SK-N-SH treated with all-trans-retinoic acid at 6 μM for 48 hours (cell line): ENCODE results near the gene AKIP1.

Source experiments
- ATAC-seq: fragments of 200-7000 bp; cut with Tn5 transposase; 3 replicates; pipeline ENCODE4 v1.9.1; 2020; ENCODE audit warnings: mild to moderate bottlenecking, moderate library complexity
- BACH2 ChIP-seq: fragments of 250-450 bp; sonication (Bioruptor Pico); IDR thresholded peaks from 2 replicates; pipeline ENCODE4 v1.9.0; 2021; ENCODE audit warnings: mild to moderate bottlenecking, borderline replicate concordance
- ESRRG ChIP-seq: fragments of 250-450 bp; sonication (Bioruptor Pico); IDR thresholded peaks from 2 replicates; pipeline ENCODE4 v1.6.1; 2021; ENCODE audit warnings: mild to moderate bottlenecking
- ISL1 ChIP-seq: fragments of 250-450 bp; sonication (Bioruptor Pico); IDR thresholded peaks from 2 replicates; pipeline ENCODE4 v2.1.2; 2022; ENCODE audit warnings: mild to moderate bottlenecking, moderate library complexity
- OSR1 ChIP-seq: fragments of 250-450 bp; sonication (Bioruptor Pico); IDR thresholded peaks from 2 replicates; pipeline ENCODE4 v1.8.0; 2022; ENCODE audit warnings: moderate library complexity, mild to moderate bottlenecking, inconsistent platforms
- PPARA ChIP-seq: fragments of 250-450 bp; sonication (Bioruptor Pico); IDR thresholded peaks from 2 replicates; pipeline ENCODE4 v1.5.0; 2020; ENCODE audit warnings: mild to moderate bottlenecking, borderline replicate concordance
- RARB ChIP-seq: fragments of 250-450 bp; sonication (Bioruptor Pico); IDR thresholded peaks from 2 replicates; pipeline ENCODE4 v1.8.0; 2021; ENCODE audit warnings: mild to moderate bottlenecking, moderate library complexity
- TCF4 ChIP-seq: fragments of 250-450 bp; sonication (Bioruptor Pico); IDR thresholded peaks from 2 replicates; pipeline ENCODE4 v1.8.0; 2021; ENCODE audit warnings: mild to moderate bottlenecking, moderate library complexity, borderline replicate concordance
- TOX ChIP-seq: fragments of 250-450 bp; sonication (Bioruptor Pico); IDR thresholded peaks from 2 replicates; pipeline ENCODE4 v1.8.0; 2021; ENCODE audit warnings: mild to moderate bottlenecking, moderate library complexity, borderline replicate concordance
- ZC3H10 ChIP-seq: fragments of 250-450 bp; sonication (Bioruptor Pico); IDR thresholded peaks from 2 replicates; pipeline ENCODE4 v1.5.1; 2021; ENCODE audit warnings: mild to moderate bottlenecking, moderate library complexity
- ZFP3 ChIP-seq: fragments of 250-450 bp; sonication (Bioruptor Pico); IDR thresholded peaks from 2 replicates; pipeline ENCODE4 v1.5.0; 2020; ENCODE audit warnings: mild to moderate bottlenecking, moderate library complexity
- ZFP30 ChIP-seq: fragments of 450-650 bp; formaldehyde crosslinking; IDR thresholded peaks from 2 replicates; pipeline ENCODE4 v1.5.0; 2022; ENCODE audit warnings: mild to moderate bottlenecking, moderate library complexity
- ZNF565 ChIP-seq: fragments of 450-650 bp; formaldehyde crosslinking; conservative IDR thresholded peaks from 2 replicates; pipeline ENCODE4 v1.5.0; 2020; ENCODE audit warnings: low read depth, mild to moderate bottlenecking, moderate library complexity
- ZNF70 ChIP-seq: fragments of 450-650 bp; formaldehyde crosslinking; IDR thresholded peaks from 2 replicates; pipeline ENCODE4 v1.5.0; 2020; ENCODE audit warnings: mild to moderate bottlenecking, moderate library complexity
- ZNF8 ChIP-seq: fragments of 450-650 bp; formaldehyde crosslinking; IDR thresholded peaks from 2 replicates; pipeline ENCODE4 v1.5.0; 2020; ENCODE audit warnings: mild to moderate bottlenecking, moderate library complexity
- TF ChIP-seq, protein P1 (sequence below): fragments of 250-450 bp; sonication (Bioruptor Pico); IDR thresholded peaks from 2 replicates; pipeline ENCODE4 v1.5.1; 2021; ENCODE audit warnings: mild to moderate bottlenecking, moderate library complexity
- TF ChIP-seq, protein P2 (sequence below): fragments of 250-450 bp; sonication (Bioruptor Pico); IDR thresholded peaks from 2 replicates; pipeline ENCODE4 v1.5.0; 2020; ENCODE audit warnings: mild to moderate bottlenecking, moderate library complexity
- TF ChIP-seq, protein P3 (sequence below): fragments of 250-450 bp; sonication (Bioruptor Pico); IDR thresholded peaks from 2 replicates; pipeline ENCODE4 v1.5.1; 2020; ENCODE audit warnings: low read depth, mild to moderate bottlenecking, moderate library complexity
- TF ChIP-seq, protein P4 (sequence below): fragments of 250-450 bp; sonication (Bioruptor Pico); IDR thresholded peaks from 2 replicates; pipeline ENCODE4 v1.8.0; 2021; ENCODE audit warnings: low read depth, mild to moderate bottlenecking, moderate library complexity, borderline replicate concordance
- TF ChIP-seq, protein P5 (sequence below): fragments of 250-450 bp; sonication (Bioruptor Pico); IDR thresholded peaks from 2 replicates; pipeline ENCODE4 v1.8.0; 2020; ENCODE audit warnings: mild to moderate bottlenecking, moderate library complexity, borderline replicate concordance

AKIP1 gene

DNA sequence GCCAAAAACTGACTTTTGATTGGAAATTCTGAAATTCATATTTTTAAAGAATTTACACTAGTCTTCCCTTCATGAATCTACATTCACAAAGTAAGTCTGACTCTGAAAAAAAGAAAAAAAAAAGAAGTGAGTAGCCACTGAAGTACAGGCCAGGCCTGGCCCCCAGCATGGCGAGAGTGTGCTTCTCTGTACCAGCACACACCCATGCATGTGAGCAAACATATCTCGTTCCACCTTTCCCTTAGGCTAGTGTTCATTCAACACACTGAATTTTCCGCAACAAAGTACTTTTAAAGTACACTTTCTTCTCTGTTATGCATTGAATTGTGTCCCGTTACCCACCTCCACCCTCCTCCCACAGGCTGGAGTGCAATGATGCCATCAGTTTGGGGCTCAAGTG is 17.2 kb downstream of the AKIP1 start:
- no peak for ATAC-seq
- TF ChIP-seq ZFP30 (CRISPR knock-in tag) (no peak), ISL1 (CRISPR knock-in tag) (no peak)

DNA sequence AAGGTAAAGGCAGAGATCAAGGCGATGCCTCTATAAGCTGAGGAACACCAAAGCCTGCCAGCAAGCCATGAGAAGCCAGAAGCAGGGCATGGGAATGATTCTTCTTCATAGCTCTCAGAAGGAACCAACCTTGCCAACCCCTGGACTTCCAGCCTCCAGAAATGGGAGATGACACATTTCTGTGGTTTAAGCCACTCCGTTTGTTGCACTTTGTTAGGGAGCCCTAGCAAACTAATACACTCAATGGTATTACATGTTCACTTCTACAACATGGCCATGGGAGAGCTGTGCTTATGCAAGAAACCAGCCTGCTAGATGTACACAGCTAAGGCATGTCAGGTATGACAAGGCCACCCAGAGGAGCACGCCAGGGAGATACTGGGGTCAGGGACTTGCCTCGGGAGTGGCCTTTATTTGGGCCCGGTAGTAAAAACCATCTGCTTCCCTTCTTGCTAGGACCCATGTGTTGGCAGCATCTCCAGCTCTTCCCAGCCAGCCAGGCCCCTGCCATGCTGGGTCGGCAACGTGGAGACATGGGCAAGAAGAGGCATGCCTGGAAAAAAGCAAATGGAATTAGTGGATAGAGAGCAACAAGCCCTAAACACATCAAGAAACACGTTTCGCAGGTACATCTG is 18.1 kb downstream of the AKIP1 start:
- TF ChIP-seq, protein P1, sequence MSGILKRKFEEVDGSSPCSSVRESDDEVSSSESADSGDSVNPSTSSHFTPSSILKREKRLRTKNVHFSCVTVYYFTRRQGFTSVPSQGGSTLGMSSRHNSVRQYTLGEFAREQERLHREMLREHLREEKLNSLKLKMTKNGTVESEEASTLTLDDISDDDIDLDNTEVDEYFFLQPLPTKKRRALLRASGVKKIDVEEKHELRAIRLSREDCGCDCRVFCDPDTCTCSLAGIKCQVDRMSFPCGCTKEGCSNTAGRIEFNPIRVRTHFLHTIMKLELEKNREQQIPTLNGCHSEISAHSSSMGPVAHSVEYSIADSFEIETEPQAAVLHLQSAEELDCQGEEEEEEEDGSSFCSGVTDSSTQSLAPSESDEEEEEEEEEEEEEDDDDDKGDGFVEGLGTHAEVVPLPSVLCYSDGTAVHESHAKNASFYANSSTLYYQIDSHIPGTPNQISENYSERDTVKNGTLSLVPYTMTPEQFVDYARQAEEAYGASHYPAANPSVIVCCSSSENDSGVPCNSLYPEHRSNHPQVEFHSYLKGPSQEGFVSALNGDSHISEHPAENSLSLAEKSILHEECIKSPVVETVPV: no peak
- TF ChIP-seq TOX (CRISPR knock-in tag) (no peak), PPARA (CRISPR knock-in tag) (no peak), ZFP3 (no peak), ISL1 (CRISPR knock-in tag) (no peak), TCF4 (CRISPR knock-in tag) (no peak), BACH2 (CRISPR knock-in tag) (no peak), ZNF70 (CRISPR knock-in tag) (no peak), RARB (CRISPR knock-in tag) (no peak), ESRRG (CRISPR knock-in tag) (no peak), ZNF565 (CRISPR knock-in tag) (no peak)
- TF ChIP-seq, protein P2, sequence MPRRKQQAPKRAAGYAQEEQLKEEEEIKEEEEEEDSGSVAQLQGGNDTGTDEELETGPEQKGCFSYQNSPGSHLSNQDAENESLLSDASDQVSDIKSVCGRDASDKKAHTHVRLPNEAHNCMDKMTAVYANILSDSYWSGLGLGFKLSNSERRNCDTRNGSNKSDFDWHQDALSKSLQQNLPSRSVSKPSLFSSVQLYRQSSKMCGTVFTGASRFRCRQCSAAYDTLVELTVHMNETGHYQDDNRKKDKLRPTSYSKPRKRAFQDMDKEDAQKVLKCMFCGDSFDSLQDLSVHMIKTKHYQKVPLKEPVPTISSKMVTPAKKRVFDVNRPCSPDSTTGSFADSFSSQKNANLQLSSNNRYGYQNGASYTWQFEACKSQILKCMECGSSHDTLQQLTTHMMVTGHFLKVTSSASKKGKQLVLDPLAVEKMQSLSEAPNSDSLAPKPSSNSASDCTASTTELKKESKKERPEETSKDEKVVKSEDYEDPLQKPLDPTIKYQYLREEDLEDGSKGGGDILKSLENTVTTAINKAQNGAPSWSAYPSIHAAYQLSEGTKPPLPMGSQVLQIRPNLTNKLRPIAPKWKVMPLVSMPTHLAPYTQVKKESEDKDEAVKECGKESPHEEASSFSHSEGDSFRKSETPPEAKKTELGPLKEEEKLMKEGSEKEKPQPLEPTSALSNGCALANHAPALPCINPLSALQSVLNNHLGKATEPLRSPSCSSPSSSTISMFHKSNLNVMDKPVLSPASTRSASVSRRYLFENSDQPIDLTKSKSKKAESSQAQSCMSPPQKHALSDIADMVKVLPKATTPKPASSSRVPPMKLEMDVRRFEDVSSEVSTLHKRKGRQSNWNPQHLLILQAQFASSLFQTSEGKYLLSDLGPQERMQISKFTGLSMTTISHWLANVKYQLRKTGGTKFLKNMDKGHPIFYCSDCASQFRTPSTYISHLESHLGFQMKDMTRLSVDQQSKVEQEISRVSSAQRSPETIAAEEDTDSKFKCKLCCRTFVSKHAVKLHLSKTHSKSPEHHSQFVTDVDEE (CRISPR knock-in tag): no peak
- TF ChIP-seq, protein P3, sequence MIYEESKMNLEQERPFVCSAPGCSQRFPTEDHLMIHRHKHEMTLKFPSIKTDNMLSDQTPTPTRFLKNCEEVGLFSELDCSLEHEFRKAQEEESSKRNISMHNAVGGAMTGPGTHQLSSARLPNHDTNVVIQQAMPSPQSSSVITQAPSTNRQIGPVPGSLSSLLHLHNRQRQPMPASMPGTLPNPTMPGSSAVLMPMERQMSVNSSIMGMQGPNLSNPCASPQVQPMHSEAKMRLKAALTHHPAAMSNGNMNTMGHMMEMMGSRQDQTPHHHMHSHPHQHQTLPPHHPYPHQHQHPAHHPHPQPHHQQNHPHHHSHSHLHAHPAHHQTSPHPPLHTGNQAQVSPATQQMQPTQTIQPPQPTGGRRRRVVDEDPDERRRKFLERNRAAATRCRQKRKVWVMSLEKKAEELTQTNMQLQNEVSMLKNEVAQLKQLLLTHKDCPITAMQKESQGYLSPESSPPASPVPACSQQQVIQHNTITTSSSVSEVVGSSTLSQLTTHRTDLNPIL (CRISPR knock-in tag): no peak
- no peak for ATAC-seq

DNA sequence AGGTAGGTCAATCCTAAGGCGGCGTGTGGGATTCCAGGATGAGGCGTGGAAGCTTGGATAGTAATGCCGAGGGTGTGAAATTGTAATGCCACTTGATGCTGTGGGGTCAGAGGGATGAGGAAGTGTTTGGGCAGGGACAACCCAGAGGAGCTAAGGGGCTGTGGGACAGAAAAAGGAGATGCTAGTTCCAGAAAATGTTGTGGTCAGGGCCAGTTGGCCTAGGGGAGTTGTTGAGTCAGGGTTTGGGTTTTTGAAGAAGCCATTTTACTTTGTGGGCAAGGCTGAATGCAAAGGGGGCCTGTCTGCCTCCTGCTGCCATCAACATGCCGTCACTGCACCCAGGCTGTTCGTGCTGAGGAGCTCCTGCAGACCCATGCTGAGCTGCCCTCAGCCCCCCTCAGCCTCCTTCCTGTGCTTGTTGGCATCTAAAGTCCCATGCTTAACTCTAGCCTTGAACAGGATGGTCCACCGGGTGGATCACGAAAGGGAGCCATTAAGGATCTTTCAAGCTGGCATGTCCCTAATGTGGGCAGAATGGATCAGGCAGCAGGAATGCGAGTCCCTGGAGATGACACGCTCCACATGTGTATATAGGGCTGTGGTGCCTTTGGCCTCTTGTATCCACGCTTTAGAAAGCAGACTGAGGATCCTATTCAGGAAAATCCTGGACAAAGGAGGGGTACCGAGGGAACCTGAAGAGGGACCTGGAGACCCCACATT is 19.6 kb downstream of the AKIP1 start:
- ATAC-seq: no peak
- TF ChIP-seq, protein P4, sequence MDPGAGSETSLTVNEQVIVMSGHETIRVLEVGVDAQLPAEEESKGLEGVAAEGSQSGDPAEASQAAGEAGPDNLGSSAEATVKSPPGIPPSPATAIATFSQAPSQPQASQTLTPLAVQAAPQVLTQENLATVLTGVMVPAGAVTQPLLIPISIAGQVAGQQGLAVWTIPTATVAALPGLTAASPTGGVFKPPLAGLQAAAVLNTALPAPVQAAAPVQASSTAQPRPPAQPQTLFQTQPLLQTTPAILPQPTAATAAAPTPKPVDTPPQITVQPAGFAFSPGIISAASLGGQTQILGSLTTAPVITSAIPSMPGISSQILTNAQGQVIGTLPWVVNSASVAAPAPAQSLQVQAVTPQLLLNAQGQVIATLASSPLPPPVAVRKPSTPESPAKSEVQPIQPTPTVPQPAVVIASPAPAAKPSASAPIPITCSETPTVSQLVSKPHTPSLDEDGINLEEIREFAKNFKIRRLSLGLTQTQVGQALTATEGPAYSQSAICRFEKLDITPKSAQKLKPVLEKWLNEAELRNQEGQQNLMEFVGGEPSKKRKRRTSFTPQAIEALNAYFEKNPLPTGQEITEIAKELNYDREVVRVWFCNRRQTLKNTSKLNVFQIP (CRISPR knock-in tag): no peak
- TF ChIP-seq, all 23 proteins: peak for 0

DNA sequence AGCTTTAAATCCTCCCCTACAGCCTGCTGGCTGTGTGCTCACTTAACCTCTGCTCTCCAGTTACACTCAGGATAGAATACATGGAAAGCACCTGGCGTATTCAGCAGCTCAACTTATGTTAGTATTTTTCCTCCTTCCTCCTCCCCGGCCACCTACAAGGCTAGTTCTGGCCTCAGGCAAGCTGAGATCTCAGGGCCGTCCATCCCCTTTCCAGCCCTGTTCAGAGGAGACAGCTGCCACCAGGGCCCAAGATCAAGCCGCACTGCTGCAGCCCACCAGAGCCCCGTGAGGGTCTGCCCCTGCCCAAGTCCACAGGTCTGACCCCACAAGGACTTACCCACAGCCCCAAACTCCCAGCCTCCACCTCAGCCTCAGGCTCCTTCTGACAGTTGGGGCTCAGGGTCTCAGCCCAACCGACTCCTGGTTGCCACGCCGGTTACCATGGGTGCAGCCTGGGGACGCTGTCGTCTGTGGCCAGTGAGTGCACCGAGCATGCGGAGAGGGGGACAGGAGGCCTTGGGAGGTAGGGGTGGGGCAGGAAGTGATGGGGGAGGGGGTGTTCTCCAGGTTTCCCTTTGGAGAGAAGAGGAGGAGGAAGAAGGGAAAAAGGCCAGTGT is 21.7 kb downstream of the AKIP1 start, which contains the start of gene C11orf16:
Gene C11orf16 (minus strand): TSS at position 384 of the 617 bp plus-strand sequence. CDS start 639 bp downstream, outside the sequence.
- ATAC-seq: no peak
- TF ChIP-seq BACH2 (CRISPR knock-in tag) (no peak), OSR1 (CRISPR knock-in tag) (no peak), PPARA (CRISPR knock-in tag) (no peak), RARB (CRISPR knock-in tag) (no peak), ZC3H10 (CRISPR knock-in tag) (no peak), ZNF565 (CRISPR knock-in tag) (no peak), TCF4 (CRISPR knock-in tag) (no peak), ZNF8 (CRISPR knock-in tag) (no peak), ZFP30 (CRISPR knock-in tag) (no peak), ZNF70 (CRISPR knock-in tag) (no peak)
- TF ChIP-seq, protein P4 (CRISPR knock-in tag): no peak
- TF ChIP-seq, protein P2 (CRISPR knock-in tag): no peak
- TF ChIP-seq, protein P5, sequence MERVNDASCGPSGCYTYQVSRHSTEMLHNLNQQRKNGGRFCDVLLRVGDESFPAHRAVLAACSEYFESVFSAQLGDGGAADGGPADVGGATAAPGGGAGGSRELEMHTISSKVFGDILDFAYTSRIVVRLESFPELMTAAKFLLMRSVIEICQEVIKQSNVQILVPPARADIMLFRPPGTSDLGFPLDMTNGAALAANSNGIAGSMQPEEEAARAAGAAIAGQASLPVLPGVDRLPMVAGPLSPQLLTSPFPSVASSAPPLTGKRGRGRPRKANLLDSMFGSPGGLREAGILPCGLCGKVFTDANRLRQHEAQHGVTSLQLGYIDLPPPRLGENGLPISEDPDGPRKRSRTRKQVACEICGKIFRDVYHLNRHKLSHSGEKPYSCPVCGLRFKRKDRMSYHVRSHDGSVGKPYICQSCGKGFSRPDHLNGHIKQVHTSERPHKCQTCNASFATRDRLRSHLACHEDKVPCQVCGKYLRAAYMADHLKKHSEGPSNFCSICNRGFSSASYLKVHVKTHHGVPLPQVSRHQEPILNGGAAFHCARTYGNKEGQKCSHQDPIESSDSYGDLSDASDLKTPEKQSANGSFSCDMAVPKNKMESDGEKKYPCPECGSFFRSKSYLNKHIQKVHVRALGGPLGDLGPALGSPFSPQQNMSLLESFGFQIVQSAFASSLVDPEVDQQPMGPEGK: no peak
